ENCODE measurements around the gene TMA7. TPM values are rescaled to one million over a fixed set of nuclear protein-coding genes. Genes with fewer than 3 reads are reported as not detected.

The TMA7 gene
- total and polyA plus RNA-seq, 9 of the 15 experiments (the other 6 are each of a cell fraction or from before 2014, with no cell fraction given), result 209 to 1,003 (median 486) TPM

DNA sequence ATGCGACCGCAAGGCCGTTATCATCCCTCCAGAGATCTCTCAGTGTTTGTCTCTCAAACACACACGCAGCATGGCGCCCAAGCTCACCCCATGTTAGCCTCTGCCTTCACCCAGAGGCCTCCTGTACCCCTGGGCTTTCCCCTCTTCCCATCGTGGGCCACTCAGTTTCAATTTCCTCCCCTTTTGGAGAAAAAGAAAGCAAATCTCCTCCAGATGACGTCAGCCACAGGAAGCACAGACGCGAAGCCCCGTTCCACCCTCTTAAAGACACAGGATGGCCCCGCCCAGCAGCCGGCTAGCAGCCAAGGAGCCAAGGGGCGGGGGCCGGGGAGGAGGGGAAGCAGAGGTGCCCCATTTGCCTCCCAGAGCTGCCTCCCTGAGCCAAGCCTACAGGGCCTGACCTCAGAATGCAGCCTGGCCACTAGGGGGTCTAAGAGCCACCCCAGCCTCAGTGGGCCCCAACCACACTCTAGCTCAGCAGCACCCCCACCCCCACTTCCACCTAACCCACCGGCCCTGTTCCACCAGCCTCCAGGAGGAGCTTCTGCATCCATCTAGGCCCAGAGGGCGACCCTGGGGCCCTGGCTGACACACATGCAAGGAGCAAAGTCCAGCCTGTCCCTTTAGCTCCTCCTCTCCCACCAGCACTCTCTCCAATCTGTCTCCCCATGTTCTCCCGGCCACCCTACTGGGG is 33.0 kb downstream of the TMA7 start (continued):
- no peak for TF ChIP-seq CEBPZ (IDR thresholded peaks at IDR 0.05; ENCODE audit: borderline replicate concordance, low read depth, low read length)
- TF ChIP-seq ZNF124 (CRISPR knock-in tag; IDR thresholded peaks at IDR 0.05), result no peak
- TF ChIP-seq SFPQ (IDR thresholded peaks at IDR 0.05; ENCODE audit: low read depth, low read length), result no peak
- TF ChIP-seq LEF1 (IDR thresholded peaks at IDR 0.05), result peak; percentile 49; the same call in 1 of the 2 replicates
- TF ChIP-seq MIER1 (IDR thresholded peaks at IDR 0.05; ENCODE audit: low read depth), result no peak
- TF ChIP-seq, protein P1, sequence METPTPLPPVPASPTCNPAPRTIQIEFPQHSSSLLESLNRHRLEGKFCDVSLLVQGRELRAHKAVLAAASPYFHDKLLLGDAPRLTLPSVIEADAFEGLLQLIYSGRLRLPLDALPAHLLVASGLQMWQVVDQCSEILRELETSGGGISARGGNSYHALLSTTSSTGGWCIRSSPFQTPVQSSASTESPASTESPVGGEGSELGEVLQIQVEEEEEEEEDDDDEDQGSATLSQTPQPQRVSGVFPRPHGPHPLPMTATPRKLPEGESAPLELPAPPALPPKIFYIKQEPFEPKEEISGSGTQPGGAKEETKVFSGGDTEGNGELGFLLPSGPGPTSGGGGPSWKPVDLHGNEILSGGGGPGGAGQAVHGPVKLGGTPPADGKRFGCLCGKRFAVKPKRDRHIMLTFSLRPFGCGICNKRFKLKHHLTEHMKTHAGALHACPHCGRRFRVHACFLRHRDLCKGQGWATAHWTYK (CRISPR knock-in tag; IDR thresholded peaks at IDR 0.05), result no peak
- TF ChIP-seq, protein P2, sequence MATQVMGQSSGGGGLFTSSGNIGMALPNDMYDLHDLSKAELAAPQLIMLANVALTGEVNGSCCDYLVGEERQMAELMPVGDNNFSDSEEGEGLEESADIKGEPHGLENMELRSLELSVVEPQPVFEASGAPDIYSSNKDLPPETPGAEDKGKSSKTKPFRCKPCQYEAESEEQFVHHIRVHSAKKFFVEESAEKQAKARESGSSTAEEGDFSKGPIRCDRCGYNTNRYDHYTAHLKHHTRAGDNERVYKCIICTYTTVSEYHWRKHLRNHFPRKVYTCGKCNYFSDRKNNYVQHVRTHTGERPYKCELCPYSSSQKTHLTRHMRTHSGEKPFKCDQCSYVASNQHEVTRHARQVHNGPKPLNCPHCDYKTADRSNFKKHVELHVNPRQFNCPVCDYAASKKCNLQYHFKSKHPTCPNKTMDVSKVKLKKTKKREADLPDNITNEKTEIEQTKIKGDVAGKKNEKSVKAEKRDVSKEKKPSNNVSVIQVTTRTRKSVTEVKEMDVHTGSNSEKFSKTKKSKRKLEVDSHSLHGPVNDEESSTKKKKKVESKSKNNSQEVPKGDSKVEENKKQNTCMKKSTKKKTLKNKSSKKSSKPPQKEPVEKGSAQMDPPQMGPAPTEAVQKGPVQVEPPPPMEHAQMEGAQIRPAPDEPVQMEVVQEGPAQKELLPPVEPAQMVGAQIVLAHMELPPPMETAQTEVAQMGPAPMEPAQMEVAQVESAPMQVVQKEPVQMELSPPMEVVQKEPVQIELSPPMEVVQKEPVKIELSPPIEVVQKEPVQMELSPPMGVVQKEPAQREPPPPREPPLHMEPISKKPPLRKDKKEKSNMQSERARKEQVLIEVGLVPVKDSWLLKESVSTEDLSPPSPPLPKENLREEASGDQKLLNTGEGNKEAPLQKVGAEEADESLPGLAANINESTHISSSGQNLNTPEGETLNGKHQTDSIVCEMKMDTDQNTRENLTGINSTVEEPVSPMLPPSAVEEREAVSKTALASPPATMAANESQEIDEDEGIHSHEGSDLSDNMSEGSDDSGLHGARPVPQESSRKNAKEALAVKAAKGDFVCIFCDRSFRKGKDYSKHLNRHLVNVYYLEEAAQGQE (IDR thresholded peaks at IDR 0.05; ENCODE audit: borderline replicate concordance), result no peak
- TF ChIP-seq, protein P2 (CRISPR knock-in tag; IDR thresholded peaks at IDR 0.05; ENCODE audit: low read depth), result no peak

Measured in K562 (cell line).